HG02973 (cell line): ENCODE data around the gene TPST1.
"Not testable (repeated sequence)": the region's sequence is repeated elsewhere in the genome, so short reads cannot be mapped to it uniquely, and the experiment has no call there.

Source experiments
- ATAC-seq: cut with Tn5 transposase; IDR thresholded peaks from one replicate; pipeline ENCODE4 v1.9.1; 2021; ENCODE audit warnings: moderate library complexity; ENCODE audit not compliant: unreplicated experiment

Gene TPST1

DNA sequence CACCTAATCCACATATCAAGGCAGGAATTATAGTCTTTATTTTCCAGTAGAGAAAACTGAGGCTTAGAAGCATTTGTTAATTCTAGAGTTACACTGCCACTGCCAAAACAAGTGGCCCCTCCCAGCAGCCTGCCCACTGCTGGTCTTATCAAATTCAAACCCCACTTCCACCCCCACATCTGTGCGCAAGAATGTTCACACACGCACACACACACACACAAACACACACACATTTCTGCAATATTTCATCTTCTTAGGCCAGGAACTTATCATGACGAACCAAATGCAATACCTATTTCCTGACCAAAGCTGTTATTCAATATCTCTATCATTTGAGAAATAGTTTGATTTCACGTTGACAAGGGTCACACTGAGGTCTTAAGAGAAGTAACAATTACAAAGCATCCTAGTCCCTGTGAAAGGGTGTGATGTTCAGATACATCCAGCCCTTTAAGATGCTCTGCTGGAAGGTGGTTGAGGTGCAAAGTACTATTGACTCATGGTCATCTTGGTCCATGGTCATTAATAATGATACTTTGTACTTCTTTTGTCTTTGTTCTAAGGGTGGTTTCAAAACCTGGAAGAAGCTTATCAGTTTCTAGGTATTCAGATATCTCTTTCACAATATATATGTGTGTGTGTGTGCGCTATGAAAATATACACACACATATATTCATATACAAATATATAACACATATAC lies 169.2 kb downstream of the TPST1 start:
- ATAC-seq, result not testable (repeated sequence)

DNA sequence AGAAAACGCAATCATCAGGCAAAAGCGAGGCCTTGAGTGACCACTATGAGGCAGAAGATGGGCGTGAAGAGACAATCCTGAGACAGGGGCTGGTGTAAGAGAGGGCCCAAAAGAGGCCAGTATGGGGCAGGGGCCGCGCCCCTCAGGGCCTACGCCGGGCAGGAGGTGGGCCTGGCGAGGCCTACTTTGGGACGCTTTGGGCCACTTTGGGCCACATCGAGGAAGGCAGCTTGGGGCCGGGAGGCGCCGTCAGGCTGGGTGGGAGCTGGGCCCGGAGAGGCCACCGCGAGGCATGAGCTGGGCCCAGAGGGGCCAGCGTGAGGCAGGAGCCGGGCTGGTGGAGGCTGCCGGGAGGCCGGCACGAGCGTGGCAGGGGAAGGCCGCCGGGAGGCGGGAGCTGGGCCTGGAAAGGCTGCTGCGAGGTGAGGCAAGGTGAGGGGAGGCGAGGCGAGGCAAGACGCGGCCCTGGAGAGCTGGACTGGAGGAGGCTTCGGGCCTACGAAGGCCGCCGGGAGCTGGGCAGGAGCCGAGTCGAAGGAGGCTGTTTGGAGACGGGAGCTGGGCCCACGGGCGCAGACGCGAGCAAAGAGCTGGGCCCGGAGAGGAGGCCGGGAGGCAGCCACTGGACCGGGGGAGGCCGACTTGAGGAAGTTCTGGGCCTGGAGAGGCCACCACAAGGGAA lies 171.3 kb downstream of the TPST1 start:
- no peak for ATAC-seq

DNA sequence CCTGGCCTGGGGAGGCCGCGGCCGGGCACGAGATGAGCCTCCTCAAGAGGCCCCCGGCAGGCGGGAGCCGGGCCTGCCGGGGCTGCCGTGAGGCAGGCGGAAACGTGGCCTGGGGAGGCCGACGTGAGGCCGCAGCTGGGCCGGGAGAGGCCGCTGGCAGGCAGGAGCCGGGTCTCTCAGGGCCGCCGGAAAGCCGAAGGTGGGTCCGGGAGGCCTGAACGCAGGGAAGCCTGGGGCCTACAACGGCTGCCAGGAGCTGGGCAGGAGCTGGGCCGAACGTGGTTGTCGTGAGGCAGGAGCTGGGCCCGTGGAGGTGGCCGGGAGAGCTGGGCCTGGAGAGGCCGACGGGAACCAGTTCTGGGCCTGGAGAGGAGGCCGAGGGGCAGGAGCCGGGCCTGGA lies 171.9 kb downstream of the TPST1 start:
- no peak for ATAC-seq

DNA sequence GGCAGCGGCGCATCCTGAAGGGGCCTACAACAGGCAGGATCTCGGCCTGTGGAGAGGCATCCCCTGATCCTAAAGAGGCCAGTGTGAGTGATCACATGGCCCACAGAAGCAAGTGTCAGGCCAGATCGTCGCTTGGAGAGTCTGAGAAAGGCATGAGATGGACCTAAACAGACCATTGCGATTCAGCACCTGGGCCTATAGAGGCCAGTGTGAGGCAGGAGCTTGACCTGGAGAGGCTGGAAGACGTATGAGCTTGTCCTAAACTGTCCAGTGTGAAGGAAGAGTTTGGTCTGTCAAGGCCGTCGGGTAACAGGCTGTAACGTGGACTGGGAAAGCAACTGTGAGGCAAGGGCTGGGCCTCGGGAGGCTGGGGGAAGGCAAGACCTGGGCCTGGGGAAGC lies 172.6 kb downstream of the TPST1 start:
- ATAC-seq, result no peak

DNA sequence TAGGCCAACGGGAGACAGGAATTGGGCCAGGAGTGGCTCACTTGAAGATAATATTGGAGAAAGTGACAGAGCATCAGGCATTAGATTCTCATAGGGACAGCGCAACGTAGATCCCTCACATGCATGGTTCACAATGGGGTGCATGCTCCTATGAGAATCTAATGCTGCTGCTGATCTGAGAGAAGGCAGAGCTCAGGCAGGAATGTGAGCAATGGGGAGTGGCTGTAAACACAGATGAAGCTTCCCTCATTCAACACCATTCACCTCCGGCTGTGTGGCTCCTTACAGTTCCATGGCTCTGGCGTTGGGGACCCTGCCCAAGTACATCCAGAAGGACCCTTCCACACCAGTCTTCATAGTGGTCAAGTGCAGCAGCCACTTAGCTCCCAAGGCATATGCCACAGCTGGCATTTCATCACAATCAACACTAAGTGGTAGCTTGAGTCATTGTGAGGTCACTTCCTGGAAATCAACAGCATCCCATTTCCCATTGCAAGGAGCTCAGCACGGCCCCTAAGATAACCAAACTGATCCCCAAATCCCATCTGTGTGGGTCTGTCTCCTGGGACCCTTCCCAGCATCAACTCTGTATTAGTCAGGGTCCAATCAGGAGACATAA lies 174.5 kb downstream of the TPST1 start:
- ATAC-seq, result no peak

DNA sequence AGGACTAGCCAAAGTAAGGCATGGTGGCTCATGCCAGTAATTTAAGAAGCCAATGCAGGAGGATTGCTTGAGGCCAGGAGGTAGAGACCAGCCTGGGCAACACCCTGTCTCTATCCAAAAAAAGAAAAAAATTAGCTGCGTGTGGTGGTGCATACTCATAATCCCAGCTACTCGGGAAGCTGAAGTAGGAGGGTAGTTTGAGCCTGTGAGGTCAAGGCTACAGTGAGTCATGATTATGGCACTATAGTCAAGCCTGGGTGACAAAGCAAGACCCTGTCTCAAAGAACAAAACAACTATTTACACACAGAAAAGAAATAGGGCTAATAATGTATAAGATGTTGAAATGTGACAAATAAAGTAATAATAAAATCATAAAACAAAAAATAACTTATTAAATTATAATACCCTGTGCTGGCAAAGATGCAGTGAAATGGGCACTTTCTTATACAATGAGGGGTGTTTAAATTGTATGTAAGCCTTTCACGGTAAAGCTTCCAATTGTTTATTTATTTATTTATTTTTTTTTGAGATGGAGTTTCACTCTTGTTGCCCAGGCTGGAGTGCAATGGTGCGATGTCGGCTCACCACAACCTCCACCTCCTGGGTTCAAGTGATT lies 175.2 kb downstream of the TPST1 start:
- no peak for ATAC-seq

DNA sequence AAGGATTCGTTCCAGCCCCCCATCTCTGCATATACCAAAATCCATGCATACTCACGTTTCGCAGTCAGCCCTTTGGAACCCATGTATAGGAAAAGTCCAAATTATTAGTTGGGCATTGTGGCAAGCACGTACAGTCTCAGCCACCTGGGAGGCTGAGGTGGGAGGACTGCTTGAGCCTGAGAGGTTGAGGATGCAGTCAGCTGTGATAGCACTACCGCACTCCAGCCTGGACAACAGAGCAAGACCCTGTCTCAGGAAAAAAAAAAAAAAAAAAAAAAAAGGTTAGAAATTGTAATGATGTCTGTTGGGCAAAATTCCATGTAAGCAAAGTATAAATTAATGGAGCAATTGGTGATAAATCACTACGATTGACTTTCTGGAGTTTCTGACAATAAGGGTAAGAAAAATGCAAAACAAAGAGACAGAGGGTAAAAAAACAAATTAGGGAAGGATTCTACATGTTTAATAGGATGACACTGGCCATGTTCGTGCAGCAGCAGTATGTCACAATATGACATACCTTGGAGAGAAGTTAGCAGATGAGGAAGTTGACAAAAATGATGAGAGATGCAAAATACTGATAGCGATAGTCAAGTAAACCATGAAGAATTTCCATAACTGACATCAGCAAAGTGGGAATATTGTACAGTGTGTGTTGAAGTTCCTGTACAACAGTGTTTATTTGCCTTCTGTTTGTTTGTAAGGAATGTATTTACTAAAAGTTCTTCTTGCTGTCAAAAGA lies 177.2 kb downstream of the TPST1 start:
- not testable (repeated sequence) for ATAC-seq

DNA sequence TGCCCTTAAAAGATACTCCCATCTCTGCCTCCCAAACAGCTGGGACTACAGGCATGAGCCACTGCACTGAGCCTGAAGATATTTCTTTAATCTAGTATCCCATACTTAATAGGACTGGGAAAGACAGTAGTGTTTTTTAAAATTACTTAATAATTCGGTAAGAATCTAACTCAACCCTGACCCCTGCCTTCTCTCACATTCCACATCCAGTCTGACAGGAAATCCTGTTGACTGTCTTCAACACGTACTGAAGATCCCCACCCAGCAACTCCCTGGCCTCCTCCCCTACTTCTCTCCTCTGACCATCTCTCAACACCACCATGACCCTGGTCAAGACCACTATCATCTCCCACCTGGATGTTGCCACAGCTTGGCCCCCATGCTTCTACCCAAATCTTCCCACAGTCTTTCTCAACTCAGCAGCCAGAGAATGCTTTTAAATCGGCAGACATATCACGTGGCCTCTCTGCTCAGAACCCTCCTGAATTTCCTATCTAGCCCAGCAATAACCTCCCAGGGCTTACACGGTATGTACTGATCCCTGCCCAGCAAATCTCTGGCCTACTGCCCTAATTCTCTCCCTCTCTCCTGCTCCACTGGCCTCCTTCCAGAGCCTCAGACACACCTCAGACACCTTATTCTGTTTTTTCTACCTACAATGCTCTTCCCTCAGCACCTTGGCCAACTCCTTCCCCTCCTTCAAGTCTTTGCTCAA lies 180.2 kb downstream of the TPST1 start:
- ATAC-seq, result not testable (repeated sequence)

DNA sequence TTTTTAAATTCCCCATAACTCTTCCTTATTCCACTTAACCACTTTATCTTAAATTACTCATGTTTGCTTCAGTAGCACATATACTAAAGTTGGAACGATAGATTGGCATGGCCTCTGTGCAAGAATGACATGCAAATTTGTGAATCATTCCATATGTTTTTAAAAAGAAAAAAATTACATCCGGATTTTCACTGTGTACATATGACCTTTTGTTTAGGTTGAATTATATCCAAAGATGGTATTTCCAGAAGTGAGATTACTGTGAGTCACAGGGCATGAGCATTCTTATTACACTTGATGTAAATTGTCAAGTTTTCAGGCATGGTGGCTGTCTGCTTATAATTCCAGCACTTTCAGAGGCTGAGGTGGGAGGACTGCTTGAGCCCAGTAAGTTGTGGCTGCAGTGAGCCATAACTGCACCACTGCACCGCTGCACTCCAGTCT lies 190.0 kb downstream of the TPST1 start:
- ATAC-seq, result not testable (repeated sequence)

DNA sequence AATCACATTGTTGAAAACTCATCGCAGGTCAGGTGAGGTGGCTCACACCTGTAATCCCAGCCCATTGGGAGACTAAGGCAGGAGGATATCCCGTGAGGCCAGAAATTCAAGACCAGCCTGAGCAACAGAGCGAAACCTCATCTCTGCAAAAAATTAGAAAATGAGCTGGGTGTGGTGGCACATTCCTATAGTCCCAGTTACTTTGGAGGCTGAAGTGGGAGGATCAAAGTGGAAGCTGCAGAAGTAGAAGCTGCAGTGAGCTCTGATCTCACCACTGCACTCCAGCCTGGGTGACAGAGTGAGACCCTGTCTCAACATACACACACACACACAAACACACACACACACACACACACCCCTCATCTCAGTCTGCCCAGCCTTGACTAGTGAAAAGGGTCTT lies 190.9 kb downstream of the TPST1 start:
- not testable (repeated sequence) for ATAC-seq

DNA sequence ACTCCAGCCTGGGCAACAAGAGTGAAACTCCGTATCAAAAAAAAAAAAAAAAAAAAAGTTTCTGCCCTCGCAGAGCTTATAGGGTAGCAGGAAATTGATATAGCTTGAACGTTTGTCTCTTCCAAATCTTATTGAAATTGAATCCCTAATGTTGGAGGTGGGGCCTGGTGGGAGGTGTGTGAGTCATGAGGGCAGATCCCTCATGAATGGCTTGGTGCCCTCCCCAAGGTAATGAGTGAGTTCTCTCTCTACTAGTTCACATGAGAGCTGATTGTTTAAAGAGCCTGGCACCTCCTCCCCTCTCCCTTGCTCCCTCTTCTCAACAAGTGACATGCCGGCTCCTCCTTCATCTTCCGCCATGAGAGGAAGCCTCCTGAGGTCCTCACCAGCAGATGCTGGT lies 193.7 kb downstream of the TPST1 start:
- not testable (repeated sequence) for ATAC-seq

DNA sequence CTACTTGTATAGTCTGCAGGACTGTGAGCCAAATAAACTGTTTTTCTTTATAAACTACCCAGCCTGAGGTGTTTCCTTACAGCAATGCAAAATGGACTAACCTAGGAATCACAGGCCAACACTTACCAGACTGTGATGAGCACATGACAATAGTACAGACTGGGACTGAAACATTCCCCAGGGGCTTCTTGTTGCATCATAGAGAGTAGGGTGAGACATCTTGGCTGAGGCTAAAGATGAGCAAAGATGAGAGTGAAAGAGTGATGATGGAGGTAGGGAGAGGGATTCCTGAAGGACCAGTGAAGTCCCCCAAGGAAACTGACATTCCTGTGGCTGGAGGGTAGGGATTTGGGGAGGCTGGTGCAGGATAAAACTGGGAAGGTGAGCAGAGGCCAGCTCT lies 194.4 kb downstream of the TPST1 start:
- no peak for ATAC-seq

DNA sequence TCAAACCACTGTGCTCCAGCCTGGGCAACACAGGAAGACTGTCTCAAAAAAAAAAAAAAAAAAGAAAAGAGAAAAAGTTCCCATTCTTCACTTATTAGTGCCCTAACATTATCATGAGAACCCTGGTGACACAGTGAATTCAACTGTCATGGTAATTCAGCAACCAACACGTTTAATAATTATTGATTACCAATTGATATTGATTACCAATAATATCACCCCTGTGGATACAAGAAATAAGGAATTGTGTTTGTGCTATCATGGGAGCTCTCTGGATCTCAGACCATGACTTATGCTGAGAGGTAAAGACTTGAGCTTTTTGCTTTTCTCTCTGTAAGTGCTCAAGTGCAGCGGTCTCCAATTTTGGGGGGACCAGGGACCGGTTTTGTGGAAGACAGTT lies 195.3 kb downstream of the TPST1 start:
- no peak for ATAC-seq

DNA sequence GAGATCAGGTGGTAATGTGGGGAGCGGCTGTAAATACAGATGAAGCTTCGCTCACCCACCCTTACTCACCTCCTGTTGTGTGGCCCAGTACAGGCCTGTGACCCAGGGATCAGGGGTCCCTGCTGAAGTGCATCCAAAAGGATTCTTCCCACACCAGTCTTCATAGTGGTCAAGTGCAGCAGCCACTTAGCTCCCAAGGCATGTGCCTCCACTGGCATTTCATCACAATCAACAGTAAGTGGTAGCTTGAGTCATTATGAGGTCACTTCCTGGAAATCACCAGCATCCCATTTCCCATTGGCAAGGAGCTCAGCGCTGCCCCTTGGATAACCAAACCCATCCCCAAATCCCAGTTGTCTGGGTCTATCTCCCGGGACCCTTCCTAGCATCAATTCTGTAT lies 196.0 kb downstream of the TPST1 start:
- not testable (repeated sequence) for ATAC-seq

DNA sequence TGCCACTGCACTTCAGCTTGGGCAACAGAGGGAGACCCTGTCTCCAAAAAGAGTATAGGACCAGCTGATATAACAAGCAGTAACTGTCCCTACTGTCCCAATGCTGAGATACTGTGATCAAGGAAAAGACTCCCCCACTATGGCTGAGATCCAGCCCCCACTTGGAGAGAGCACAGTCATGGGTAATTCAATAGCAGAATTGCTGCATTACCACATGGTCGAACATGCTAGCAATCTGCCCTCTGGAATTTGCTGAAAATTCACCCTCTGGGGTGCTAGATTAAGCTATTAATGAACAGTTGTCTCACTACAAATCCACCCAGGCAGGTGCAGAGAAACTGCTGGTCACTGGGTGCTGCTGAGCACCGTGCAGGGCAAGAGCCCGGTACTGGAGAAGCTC lies 196.8 kb downstream of the TPST1 start:
- not testable (repeated sequence) for ATAC-seq

DNA sequence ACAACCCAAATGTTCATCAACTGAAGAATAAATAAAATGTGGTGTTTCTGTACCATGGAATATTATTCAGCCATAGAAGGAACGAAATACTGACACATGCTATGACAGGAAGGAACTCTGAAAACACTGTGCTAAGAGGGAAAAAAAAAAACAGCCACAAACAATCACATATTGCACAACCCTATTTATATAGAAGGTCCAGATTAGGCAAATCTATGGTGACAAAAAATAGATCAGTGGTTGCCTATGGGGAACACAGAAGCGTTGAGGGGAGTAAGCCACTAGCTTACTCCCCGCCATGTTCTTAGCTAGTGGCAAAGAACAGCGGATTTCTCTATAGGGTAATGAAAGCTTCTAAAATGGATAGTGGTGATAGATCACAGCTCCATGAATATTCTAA lies 198.4 kb downstream of the TPST1 start:
- ATAC-seq, result no peak

DNA sequence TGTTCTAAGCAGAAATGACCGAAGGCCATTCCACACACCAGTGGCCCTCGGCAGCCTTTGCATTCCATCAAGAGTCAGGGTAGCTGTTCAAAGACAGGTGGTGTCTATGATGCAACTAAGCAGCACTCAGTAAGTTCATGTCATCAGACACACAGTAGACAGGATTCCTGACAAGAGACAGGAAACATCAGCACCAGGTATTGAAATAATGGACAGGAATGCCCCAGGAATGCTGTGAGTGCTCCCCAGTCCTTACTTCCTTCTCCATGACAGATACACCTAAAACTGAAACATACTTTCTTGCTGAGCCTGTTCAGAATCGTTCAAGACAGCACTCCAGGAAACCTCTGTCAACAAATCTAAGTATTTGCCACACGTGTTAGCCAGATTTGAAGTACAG lies 204.4 kb downstream of the TPST1 start:
- no peak for ATAC-seq
